Neural cell (in vitro differentiated cells): ENCODE results near the gene SHC2. TPM values are rescaled to one million over a fixed set of nuclear protein-coding genes. Genes with fewer than 3 reads are reported as not detected.
"Not testable (repeated sequence)": the region's sequence is repeated elsewhere in the genome, so short reads cannot be mapped to it uniquely, and the experiment has no call there.

Source experiments
- H2AFZ ChIP-seq: fragments of 200-600, 300-800 bp; sonication (generic), shearing (Covaris generic); 2 replicates; pipeline ENCODE4 v1.6.0; 2014; ENCODE audit warnings: low read depth, mild to moderate bottlenecking, antibody characterized with exemption, low read length, moderate library complexity
- H3F3A ChIP-seq: fragments of 200-600 bp; shearing (Covaris generic); 2 replicates; pipeline ENCODE4 v1.6.1; 2016; ENCODE audit warnings: mild to moderate bottlenecking, moderate library complexity, mixed read lengths, antibody characterized with exemption, low read length; ENCODE audit not compliant: insufficient read depth, poor library complexity, severe bottlenecking
- H3K27ac ChIP-seq: fragments of 200-600, 300-800 bp; sonication (generic), shearing (Covaris generic); 2 replicates; pipeline ENCODE4 v1.5.1; 2014; ENCODE audit warnings: mild to moderate bottlenecking, low read length, moderate library complexity
- H3K27me3 ChIP-seq: fragments of 300-800, 200-600 bp; sonication (generic), shearing (Covaris generic); 2 replicates; pipeline ENCODE4 v1.6.0; 2014; ENCODE audit warnings: mild to moderate bottlenecking, low read depth, low read length, moderate library complexity; ENCODE audit not compliant: insufficient read depth
- H3K36me3 ChIP-seq: fragments of 300-800, 200-600 bp; sonication (generic), shearing (Covaris generic); 2 replicates; pipeline ENCODE4 v1.5.1; 2014; ENCODE audit warnings: mild to moderate bottlenecking, antibody characterized with exemption, low read length, moderate library complexity; ENCODE audit not compliant: insufficient read depth
- H3K4me2 ChIP-seq: fragments of 300-800, 200-600 bp; sonication (generic), shearing (Covaris generic); 2 replicates; pipeline ENCODE4 v1.6.0; 2014; ENCODE audit warnings: mild to moderate bottlenecking, low read length
- H3K4me3 ChIP-seq: fragments of 300-800, 200-600 bp; sonication (generic), shearing (Covaris generic); 2 replicates; pipeline ENCODE4 v1.5.1; 2014; ENCODE audit warnings: mild to moderate bottlenecking, low read length, moderate library complexity
- H3K79me2 ChIP-seq: fragments of 200-600 bp; shearing (Covaris generic); replicated peaks from 2 replicates; pipeline ENCODE4 v1.6.0; 2014; ENCODE audit warnings: mild to moderate bottlenecking, low read length, moderate library complexity; ENCODE audit not compliant: insufficient read depth
- H3K9ac ChIP-seq: fragments of 300-800, 200-600 bp; sonication (generic), shearing (Covaris generic); 2 replicates; pipeline ENCODE4 v1.6.1; 2016; ENCODE audit warnings: mild to moderate bottlenecking, low read length, mixed read lengths
- H3K9me2 ChIP-seq: fragments of 200-600 bp; shearing (Covaris generic); 2 replicates; pipeline ENCODE4 v1.6.1; 2016; ENCODE audit warnings: mild to moderate bottlenecking, low read length, mixed read lengths; ENCODE audit not compliant: insufficient read depth
- H3K9me3 ChIP-seq: fragments of 200-600, 300-800 bp; sonication (generic), shearing (Covaris generic); 2 replicates; pipeline ENCODE4 v1.6.1; 2016; ENCODE audit warnings: mild to moderate bottlenecking, mixed run types, low read length, moderate library complexity, mixed read lengths
- H4K20me1 ChIP-seq: fragments of 200-600 bp; shearing (Covaris generic); 2 replicates; pipeline ENCODE4 v1.6.1; 2016; ENCODE audit warnings: mild to moderate bottlenecking, mixed run types; ENCODE audit not compliant: insufficient read depth
- EP300 ChIP-seq: fragments of 450-650 bp; conservative IDR thresholded peaks from 2 replicates; pipeline ENCODE4 v1.6.1; 2014; ENCODE audit warnings: antibody characterized with exemption, mild to moderate bottlenecking, moderate library complexity; ENCODE audit not compliant: poor library complexity, severe bottlenecking
- EZH2 ChIP-seq: fragments of 200-600, 300-800 bp; shearing (Covaris generic), sonication (generic); IDR thresholded peaks from 2 replicates; pipeline ENCODE4 v1.6.1; 2014; ENCODE audit warnings: antibody characterized with exemption, low read length, borderline replicate concordance, mild to moderate bottlenecking; ENCODE audit not compliant: insufficient read depth, poor library complexity, severe bottlenecking
- MXI1 ChIP-seq: fragments of 450-650 bp; conservative IDR thresholded peaks from 2 replicates; pipeline ENCODE4 v1.6.1; 2014; ENCODE audit warnings: antibody characterized with exemption, mild to moderate bottlenecking; ENCODE audit not compliant: poor library complexity, severe bottlenecking
- POLR2AphosphoS5 ChIP-seq: IDR thresholded peaks from 2 replicates; pipeline ENCODE4 v1.6.1; 2012
- RAD21 ChIP-seq: fragments of 450-650 bp; conservative IDR thresholded peaks from 2 replicates; pipeline ENCODE4 v1.6.1; 2014; ENCODE audit warnings: antibody characterized with exemption, mild to moderate bottlenecking, moderate library complexity
- SMC3 ChIP-seq: fragments of 450-650 bp; conservative IDR thresholded peaks from 2 replicates; pipeline ENCODE4 v1.6.1; 2014; ENCODE audit warnings: antibody characterized with exemption, mild to moderate bottlenecking, moderate library complexity; ENCODE audit not compliant: poor library complexity
- TAF1 ChIP-seq: IDR thresholded peaks from 2 replicates; pipeline ENCODE4 v1.6.1; 2012; ENCODE audit warnings: low read depth
- polyA plus RNA-seq: library from polyadenylated mRNA; depleted of rRNA; stranded (reverse); fragments of >200 nt; gene quantifications from 2 replicates; pipeline ENCODE4 v1.2.3, GENCODE V29; 2014
- TF ChIP-seq, protein P1 (sequence below): IDR thresholded peaks from 2 replicates; pipeline ENCODE4 v1.6.1; 2012; ENCODE audit warnings: borderline replicate concordance
- TF ChIP-seq, protein P2 (sequence below): fragments of 450-650 bp; IDR thresholded peaks from 2 replicates; pipeline ENCODE4 v1.5.1; 2014; ENCODE audit warnings: antibody characterized with exemption, mild to moderate bottlenecking, moderate library complexity; ENCODE audit not compliant: poor library complexity, severe bottlenecking

SHC2 gene
- polyA plus RNA-seq, 1 donor from 2014 or later, result 75.8 TPM

DNA sequence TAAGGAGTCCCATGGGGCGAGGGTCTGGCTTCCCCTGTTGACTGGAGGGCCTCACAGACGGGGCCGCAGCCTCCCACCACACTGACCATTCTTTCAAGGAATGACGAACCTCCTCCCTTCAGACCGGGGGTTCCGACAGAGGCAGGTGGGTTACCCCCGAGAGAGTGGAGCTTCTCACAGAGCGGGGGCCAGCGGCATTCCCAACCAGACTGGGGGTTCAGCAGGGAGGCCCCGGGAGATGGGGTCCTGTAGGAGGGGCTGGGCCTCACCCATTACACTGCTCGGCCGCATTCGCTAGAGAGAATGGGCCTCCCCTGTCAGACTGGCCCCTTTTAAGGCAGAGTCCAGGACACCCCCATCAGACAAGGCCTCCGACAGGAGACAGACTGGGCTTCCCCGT is 36.3 kb downstream of the SHC2 start:
- H3K4me3 ChIP-seq, result no peak overlapping the region
- H2AFZ ChIP-seq, result no peak overlapping the region
- H3K9me3 ChIP-seq, result no peaks in the 10 kb centered on the region
- H3K9ac ChIP-seq, result no peak overlapping the region
- no peaks in the 10 kb centered on the region for H3K79me2 ChIP-seq
- H3K36me3 ChIP-seq, result no peaks in the 10 kb centered on the region
- no peak overlapping the region for H3K4me2 ChIP-seq
- no peaks in the 10 kb centered on the region for H3K27me3 ChIP-seq
- H3K9me2 ChIP-seq, result no peaks in the 10 kb centered on the region
- no peak overlapping the region for H3K27ac ChIP-seq
- TF ChIP-seq EZH2 (no peak), MXI1 (no peak), RAD21 (no peak), SMC3 (no peak), POLR2AphosphoS5 (no peak), EP300 (no peak), TAF1 (no peak)
- TF ChIP-seq, protein P1, sequence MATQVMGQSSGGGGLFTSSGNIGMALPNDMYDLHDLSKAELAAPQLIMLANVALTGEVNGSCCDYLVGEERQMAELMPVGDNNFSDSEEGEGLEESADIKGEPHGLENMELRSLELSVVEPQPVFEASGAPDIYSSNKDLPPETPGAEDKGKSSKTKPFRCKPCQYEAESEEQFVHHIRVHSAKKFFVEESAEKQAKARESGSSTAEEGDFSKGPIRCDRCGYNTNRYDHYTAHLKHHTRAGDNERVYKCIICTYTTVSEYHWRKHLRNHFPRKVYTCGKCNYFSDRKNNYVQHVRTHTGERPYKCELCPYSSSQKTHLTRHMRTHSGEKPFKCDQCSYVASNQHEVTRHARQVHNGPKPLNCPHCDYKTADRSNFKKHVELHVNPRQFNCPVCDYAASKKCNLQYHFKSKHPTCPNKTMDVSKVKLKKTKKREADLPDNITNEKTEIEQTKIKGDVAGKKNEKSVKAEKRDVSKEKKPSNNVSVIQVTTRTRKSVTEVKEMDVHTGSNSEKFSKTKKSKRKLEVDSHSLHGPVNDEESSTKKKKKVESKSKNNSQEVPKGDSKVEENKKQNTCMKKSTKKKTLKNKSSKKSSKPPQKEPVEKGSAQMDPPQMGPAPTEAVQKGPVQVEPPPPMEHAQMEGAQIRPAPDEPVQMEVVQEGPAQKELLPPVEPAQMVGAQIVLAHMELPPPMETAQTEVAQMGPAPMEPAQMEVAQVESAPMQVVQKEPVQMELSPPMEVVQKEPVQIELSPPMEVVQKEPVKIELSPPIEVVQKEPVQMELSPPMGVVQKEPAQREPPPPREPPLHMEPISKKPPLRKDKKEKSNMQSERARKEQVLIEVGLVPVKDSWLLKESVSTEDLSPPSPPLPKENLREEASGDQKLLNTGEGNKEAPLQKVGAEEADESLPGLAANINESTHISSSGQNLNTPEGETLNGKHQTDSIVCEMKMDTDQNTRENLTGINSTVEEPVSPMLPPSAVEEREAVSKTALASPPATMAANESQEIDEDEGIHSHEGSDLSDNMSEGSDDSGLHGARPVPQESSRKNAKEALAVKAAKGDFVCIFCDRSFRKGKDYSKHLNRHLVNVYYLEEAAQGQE, result no peak
- TF ChIP-seq, protein P2, sequence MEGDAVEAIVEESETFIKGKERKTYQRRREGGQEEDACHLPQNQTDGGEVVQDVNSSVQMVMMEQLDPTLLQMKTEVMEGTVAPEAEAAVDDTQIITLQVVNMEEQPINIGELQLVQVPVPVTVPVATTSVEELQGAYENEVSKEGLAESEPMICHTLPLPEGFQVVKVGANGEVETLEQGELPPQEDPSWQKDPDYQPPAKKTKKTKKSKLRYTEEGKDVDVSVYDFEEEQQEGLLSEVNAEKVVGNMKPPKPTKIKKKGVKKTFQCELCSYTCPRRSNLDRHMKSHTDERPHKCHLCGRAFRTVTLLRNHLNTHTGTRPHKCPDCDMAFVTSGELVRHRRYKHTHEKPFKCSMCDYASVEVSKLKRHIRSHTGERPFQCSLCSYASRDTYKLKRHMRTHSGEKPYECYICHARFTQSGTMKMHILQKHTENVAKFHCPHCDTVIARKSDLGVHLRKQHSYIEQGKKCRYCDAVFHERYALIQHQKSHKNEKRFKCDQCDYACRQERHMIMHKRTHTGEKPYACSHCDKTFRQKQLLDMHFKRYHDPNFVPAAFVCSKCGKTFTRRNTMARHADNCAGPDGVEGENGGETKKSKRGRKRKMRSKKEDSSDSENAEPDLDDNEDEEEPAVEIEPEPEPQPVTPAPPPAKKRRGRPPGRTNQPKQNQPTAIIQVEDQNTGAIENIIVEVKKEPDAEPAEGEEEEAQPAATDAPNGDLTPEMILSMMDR, result no peak
- no peaks in the 10 kb centered on the region for H3F3A ChIP-seq
- H4K20me1 ChIP-seq, result no peaks in the 10 kb centered on the region

DNA sequence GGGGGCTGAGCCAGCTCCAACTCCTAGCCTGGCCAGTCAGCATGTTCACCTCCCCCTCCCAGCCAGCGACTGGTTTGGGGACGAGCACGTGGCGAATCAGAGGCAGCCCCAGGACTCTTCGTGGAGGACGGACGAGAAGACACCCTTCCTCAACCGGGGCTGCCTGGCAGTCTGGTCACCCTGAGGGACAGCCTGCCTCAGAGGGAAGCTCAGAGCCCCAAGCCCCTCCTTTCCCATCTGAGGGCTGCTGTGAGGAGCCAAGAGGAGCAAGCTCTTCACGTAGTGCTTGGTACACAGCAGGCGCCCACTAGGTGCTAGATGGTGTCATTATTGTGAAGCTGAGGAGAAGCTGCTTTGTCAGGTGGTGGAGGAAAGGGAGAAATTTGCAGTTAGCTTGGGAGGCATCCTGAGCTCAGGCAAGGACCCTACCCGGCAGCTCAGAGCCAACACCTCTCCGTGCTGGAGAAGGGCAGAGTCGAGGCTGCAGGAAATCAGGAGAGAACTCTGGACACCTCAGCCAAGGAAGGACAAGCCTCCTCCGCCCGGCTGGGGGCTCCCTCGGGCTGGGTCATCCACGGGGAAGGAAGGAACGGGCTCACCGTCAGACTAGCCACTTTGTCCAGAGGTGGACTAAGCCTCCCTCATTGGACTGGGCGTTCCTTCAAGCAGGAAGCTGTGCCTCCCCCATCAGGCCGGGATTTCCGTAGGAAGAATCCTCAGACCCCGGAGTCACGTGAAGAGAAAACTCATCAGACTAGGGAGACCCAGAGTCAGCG is 37.0 kb downstream of the SHC2 start:
- H4K20me1 ChIP-seq, result no peaks in the 10 kb centered on the region
- no peaks in the 10 kb centered on the region for H3K9me2 ChIP-seq
- TF ChIP-seq SMC3 (no peak), MXI1 (no peak), POLR2AphosphoS5 (no peak)
- H3K9me3 ChIP-seq, result no peaks in the 10 kb centered on the region
- H3F3A ChIP-seq, result no peaks in the 10 kb centered on the region
- no peak overlapping the region for H3K4me2 ChIP-seq
- H3K27me3 ChIP-seq, result no peaks in the 10 kb centered on the region
- no peak overlapping the region for H3K27ac ChIP-seq
- H3K9ac ChIP-seq, result no peak overlapping the region
- H3K36me3 ChIP-seq, result no peaks in the 10 kb centered on the region
- no peak overlapping the region for H3K4me3 ChIP-seq
- no peak overlapping the region for H2AFZ ChIP-seq
- H3K79me2 ChIP-seq, result no peaks in the 10 kb centered on the region

DNA sequence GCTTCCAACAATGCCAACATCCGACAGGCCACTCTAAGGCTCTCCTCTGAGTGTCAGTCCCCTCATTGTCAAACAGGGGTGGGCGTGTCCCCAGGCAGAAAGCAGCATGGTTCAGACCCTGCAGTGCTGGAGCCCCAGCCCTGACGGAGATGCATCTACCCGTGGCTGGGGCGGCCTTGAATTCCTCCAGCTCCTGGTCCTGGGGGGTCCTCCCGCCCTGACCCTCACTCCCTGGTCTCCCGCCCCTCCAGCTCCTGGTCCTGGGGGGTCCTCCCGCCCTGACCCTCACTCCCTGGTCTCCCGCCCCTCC is 38.0 kb downstream of the SHC2 start:
- H3K36me3 ChIP-seq, H3K27ac ChIP-seq, H3F3A ChIP-seq, H2AFZ ChIP-seq, H3K79me2 ChIP-seq, H3K9me3 ChIP-seq, H3K4me2 ChIP-seq, H4K20me1 ChIP-seq, H3K4me3 ChIP-seq, H3K9ac ChIP-seq, H3K9me2 ChIP-seq, H3K27me3 ChIP-seq: not testable (repeated sequence)
